ENCODE results near the gene MYH16.
"Not testable (repeated sequence)": the region's sequence is repeated elsewhere in the genome, so short reads cannot be mapped to it uniquely, and the experiment has no call there.

The MYH16 gene

GRCh38 chr7:99267841-99268576 lies 4.6 kb upstream of the MYH16 start:
- H3K9me2 ChIP-seq (replicated peaks; ENCODE audit: insufficient read depth, low read length): no peaks in the 10 kb centered on the region
- DNase-seq: no peak
- H2AFZ ChIP-seq (ENCODE audit: low read length): no peak overlapping the region

GRCh38 chr7:99268577-99268908 lies 4.1 kb upstream of the MYH16 start:
- no peak overlapping the region for H2AFZ ChIP-seq (ENCODE audit: low read length)
- H3K4me2 ChIP-seq (ENCODE audit: low read depth, low read length): no peak overlapping the region
- no peak overlapping the region for H3K27ac ChIP-seq (ENCODE audit: low read length)
- no peaks in the 10 kb centered on the region for H3F3A ChIP-seq (ENCODE audit: insufficient read depth, low read length)
- no peaks in the 10 kb centered on the region for H3K36me3 ChIP-seq (replicated peaks; ENCODE audit: insufficient read depth, low read length)
- no peak overlapping the region for H3K4me3 ChIP-seq (ENCODE audit: low read length)
- no peak for DNase-seq
- no peaks in the 10 kb centered on the region for H3K79me2 ChIP-seq (ENCODE audit: low read length)
- H3K9me2 ChIP-seq (replicated peaks; ENCODE audit: insufficient read depth, low read length): no peaks in the 10 kb centered on the region
- no peaks in the 10 kb centered on the region for H3K4me1 ChIP-seq (ENCODE audit: low read length)
- no peaks in the 10 kb centered on the region for H3K27me3 ChIP-seq (replicated peaks; ENCODE audit: insufficient read depth, low read length)
- no peaks in the 10 kb centered on the region for H3K9me3 ChIP-seq (replicated peaks; ENCODE audit: insufficient read depth, low read length)
- no peak overlapping the region for H3K9ac ChIP-seq (ENCODE audit: low read length)
- TF ChIP-seq CTCF (IDR thresholded peaks at IDR 0.05; ENCODE audit: low read length) (no peak), EZH2phosphoT487 (IDR thresholded peaks at IDR 0.05; ENCODE audit: low read length) (no peak), EZH2 (optimal IDR thresholded peaks at IDR 0.05; ENCODE audit: low read depth, low read length) (no peak)
- no peaks in the 10 kb centered on the region for H4K20me1 ChIP-seq (ENCODE audit: insufficient read depth, low read length)

More at GRCh38 chr7:99267841-99268576, 4.6 kb upstream of the MYH16 start:
- H3K4me2 ChIP-seq (ENCODE audit: low read depth, low read length): no peak overlapping the region
- no peaks in the 10 kb centered on the region for H3K9me3 ChIP-seq (replicated peaks; ENCODE audit: insufficient read depth, low read length)
- no peak overlapping the region for H3K9ac ChIP-seq (ENCODE audit: low read length)
- TF ChIP-seq EZH2 (optimal IDR thresholded peaks at IDR 0.05; ENCODE audit: low read depth, low read length) (no peak), EZH2phosphoT487 (IDR thresholded peaks at IDR 0.05; ENCODE audit: low read length) (no peak), CTCF (IDR thresholded peaks at IDR 0.05; ENCODE audit: low read length) (no peak)
- H3K4me3 ChIP-seq (ENCODE audit: low read length): no peak overlapping the region
- no peaks in the 10 kb centered on the region for H3K27me3 ChIP-seq (replicated peaks; ENCODE audit: insufficient read depth, low read length)
- no peaks in the 10 kb centered on the region for H3K4me1 ChIP-seq (ENCODE audit: low read length)
- no peaks in the 10 kb centered on the region for H4K20me1 ChIP-seq (ENCODE audit: insufficient read depth, low read length)
- no peak overlapping the region for H3K27ac ChIP-seq (ENCODE audit: low read length)
- H3K36me3 ChIP-seq (replicated peaks; ENCODE audit: insufficient read depth, low read length): no peaks in the 10 kb centered on the region
- no peaks in the 10 kb centered on the region for H3F3A ChIP-seq (ENCODE audit: insufficient read depth, low read length)
- H3K79me2 ChIP-seq (ENCODE audit: low read length): no peaks in the 10 kb centered on the region

GRCh38 chr7:99270702-99271101 lies 1.9 kb upstream of the MYH16 start:
- no peaks in the 10 kb centered on the region for H3K79me2 ChIP-seq (ENCODE audit: low read length)
- peaks cover 3% of the 10 kb centered on the region; the same call in 1 of the 2 replicates for H3K4me1 ChIP-seq (ENCODE audit: low read length)
- no peak overlapping the region for H3K4me2 ChIP-seq (ENCODE audit: low read depth, low read length)
- H3K9me2 ChIP-seq (replicated peaks; ENCODE audit: insufficient read depth, low read length): no peaks in the 10 kb centered on the region
- no peak overlapping the region for H3K4me3 ChIP-seq (ENCODE audit: low read length)
- TF ChIP-seq EZH2 (optimal IDR thresholded peaks at IDR 0.05; ENCODE audit: low read depth, low read length) (no peak), CTCF (IDR thresholded peaks at IDR 0.05; ENCODE audit: low read length) (no peak), EZH2phosphoT487 (IDR thresholded peaks at IDR 0.05; ENCODE audit: low read length) (no peak)
- no peak overlapping the region for H3K27ac ChIP-seq (ENCODE audit: low read length)
- H4K20me1 ChIP-seq (ENCODE audit: insufficient read depth, low read length): no peaks in the 10 kb centered on the region
- no peak overlapping the region for H3K9ac ChIP-seq (ENCODE audit: low read length)
- H3K9me3 ChIP-seq (replicated peaks; ENCODE audit: insufficient read depth, low read length): no peaks in the 10 kb centered on the region
- no peaks in the 10 kb centered on the region for H3K36me3 ChIP-seq (replicated peaks; ENCODE audit: insufficient read depth, low read length)
- no peak overlapping the region for H2AFZ ChIP-seq (ENCODE audit: low read length)
- no peak for DNase-seq
- H3K27me3 ChIP-seq (replicated peaks; ENCODE audit: insufficient read depth, low read length): no peaks in the 10 kb centered on the region
- H3F3A ChIP-seq (ENCODE audit: insufficient read depth, low read length): no peaks in the 10 kb centered on the region

GRCh38 chr7:99273561-99273960 lies 922 bp downstream of the MYH16 start:
- H3K27me3 ChIP-seq (replicated peaks; ENCODE audit: insufficient read depth, low read length); H3F3A ChIP-seq (ENCODE audit: insufficient read depth, low read length); H3K9me2 ChIP-seq (replicated peaks; ENCODE audit: insufficient read depth, low read length); H3K9me3 ChIP-seq (replicated peaks; ENCODE audit: insufficient read depth, low read length); H3K4me1 ChIP-seq (ENCODE audit: low read length); H3K27ac ChIP-seq (ENCODE audit: low read length); H3K9ac ChIP-seq (ENCODE audit: low read length); H4K20me1 ChIP-seq (ENCODE audit: insufficient read depth, low read length); H2AFZ ChIP-seq (ENCODE audit: low read length); H3K79me2 ChIP-seq (ENCODE audit: low read length); H3K4me2 ChIP-seq (ENCODE audit: low read depth, low read length); H3K4me3 ChIP-seq (ENCODE audit: low read length); DNase-seq; H3K36me3 ChIP-seq (replicated peaks; ENCODE audit: insufficient read depth, low read length): not testable (repeated sequence)

- not testable (repeated sequence) for H2AFZ ChIP-seq (ENCODE audit: low read length); H3K9me2 ChIP-seq (replicated peaks; ENCODE audit: insufficient read depth, low read length); H3K27ac ChIP-seq (ENCODE audit: low read length); H3K9me3 ChIP-seq (replicated peaks; ENCODE audit: insufficient read depth, low read length); H3K79me2 ChIP-seq (ENCODE audit: low read length); H3K4me2 ChIP-seq (ENCODE audit: low read depth, low read length); H3K4me1 ChIP-seq (ENCODE audit: low read length); H3K4me3 ChIP-seq (ENCODE audit: low read length); H3K9ac ChIP-seq (ENCODE audit: low read length); H4K20me1 ChIP-seq (ENCODE audit: insufficient read depth, low read length); DNase-seq; H3K27me3 ChIP-seq (replicated peaks; ENCODE audit: insufficient read depth, low read length); H3K36me3 ChIP-seq (replicated peaks; ENCODE audit: insufficient read depth, low read length); H3F3A ChIP-seq (ENCODE audit: insufficient read depth, low read length)
Observed at GRCh38 chr7:99274908-99275307, 2.3 kb downstream of the MYH16 start.
